ENCODE results near the gene OR6M1.

Gene OR6M1

GRCh38 chr11:123806249-123806648 lies at the start of gene OR6M1:
TSS of gene OR6M1 (minus strand) at chr11:123806349. CDS start at chr11:123806349, 0 bp downstream.
- DNase-seq (ENCODE audit: extremely low read depth in 1 of 2, low read depth in 1 of 2): no peak

- DNase-seq (ENCODE audit: extremely low read depth in 1 of 2, low read depth in 1 of 2): no peak
Measured at GRCh38 chr11:123853038-123853437, 46.9 kb upstream of the OR6M1 start.

- DNase-seq (ENCODE audit: extremely low read depth in 1 of 2, low read depth in 1 of 2): no peak
Measured at GRCh38 chr11:123852321-123852720, 46.2 kb upstream of the OR6M1 start.

- no peak for DNase-seq (ENCODE audit: extremely low read depth in 1 of 2, low read depth in 1 of 2)
Measured at GRCh38 chr11:123851110-123851509, 45.0 kb upstream of the OR6M1 start.

- DNase-seq (ENCODE audit: extremely low read depth in 1 of 2, low read depth in 1 of 2): no peak
Measured at GRCh38 chr11:123841174-123841573, 35.0 kb upstream of the OR6M1 start.

- no peak for DNase-seq (ENCODE audit: extremely low read depth in 1 of 2, low read depth in 1 of 2)
Measured at GRCh38 chr11:123839131-123839530, 33.0 kb upstream of the OR6M1 start.

GRCh38 chr11:123838659-123839058 lies 32.5 kb upstream of the OR6M1 start:
- no peak for DNase-seq (ENCODE audit: extremely low read depth in 1 of 2, low read depth in 1 of 2)

- DNase-seq (ENCODE audit: extremely low read depth in 1 of 2, low read depth in 1 of 2): no peak
Measured at GRCh38 chr11:123838199-123838598, 32.0 kb upstream of the OR6M1 start.

GRCh38 chr11:123833095-123833494 lies 26.9 kb upstream of the OR6M1 start:
- no peak for DNase-seq (ENCODE audit: extremely low read depth in 1 of 2, low read depth in 1 of 2)

GRCh38 chr11:123829745-123830144 lies 23.6 kb upstream of the OR6M1 start:
- no peak for DNase-seq (ENCODE audit: extremely low read depth in 1 of 2, low read depth in 1 of 2)

- no peak for DNase-seq (ENCODE audit: extremely low read depth in 1 of 2, low read depth in 1 of 2)
Measured at GRCh38 chr11:123822599-123822998, 16.4 kb upstream of the OR6M1 start.

GRCh38 chr11:123822032-123822431 lies 15.9 kb upstream of the OR6M1 start:
- no peak for DNase-seq (ENCODE audit: extremely low read depth in 1 of 2, low read depth in 1 of 2)

GRCh38 chr11:123815122-123815521 lies 9.0 kb upstream of the OR6M1 start:
- DNase-seq (ENCODE audit: extremely low read depth in 1 of 2, low read depth in 1 of 2): no peak

- no peak for DNase-seq (ENCODE audit: extremely low read depth in 1 of 2, low read depth in 1 of 2)
Measured at GRCh38 chr11:123801765-123802164, 4.4 kb downstream of the OR6M1 start.

GRCh38 chr11:123800036-123800435 lies 6.1 kb downstream of the OR6M1 start:
- DNase-seq (ENCODE audit: extremely low read depth in 1 of 2, low read depth in 1 of 2): no peak

- DNase-seq (ENCODE audit: extremely low read depth in 1 of 2, low read depth in 1 of 2): no peak
Measured at GRCh38 chr11:123799438-123799837, 6.7 kb downstream of the OR6M1 start.

- DNase-seq (ENCODE audit: extremely low read depth in 1 of 2, low read depth in 1 of 2): no peak
Measured at GRCh38 chr11:123798513-123799252, 7.5 kb downstream of the OR6M1 start.

GRCh38 chr11:123798079-123798478 lies 8.1 kb downstream of the OR6M1 start:
- DNase-seq (ENCODE audit: extremely low read depth in 1 of 2, low read depth in 1 of 2): no peak

- DNase-seq (ENCODE audit: extremely low read depth in 1 of 2, low read depth in 1 of 2): no peak
Measured at GRCh38 chr11:123797541-123797940, 8.6 kb downstream of the OR6M1 start.

GRCh38 chr11:123797114-123797513 lies 9.0 kb downstream of the OR6M1 start:
- no peak for DNase-seq (ENCODE audit: extremely low read depth in 1 of 2, low read depth in 1 of 2)

- no peak for DNase-seq (ENCODE audit: extremely low read depth in 1 of 2, low read depth in 1 of 2)
Measured at GRCh38 chr11:123796226-123796625, 9.9 kb downstream of the OR6M1 start.

GRCh38 chr11:123783536-123783935 lies 22.6 kb downstream of the OR6M1 start:
- no peak for DNase-seq (ENCODE audit: extremely low read depth in 1 of 2, low read depth in 1 of 2)

- no peak for DNase-seq (ENCODE audit: extremely low read depth in 1 of 2, low read depth in 1 of 2)
Measured at GRCh38 chr11:123778511-123778910, 27.6 kb downstream of the OR6M1 start.

Data from stimulated activated CD8-positive, alpha-beta memory T cell treated with anti-CD3 and anti-CD28 coated beads, Interleukin-7, amount 100 ng/mL, for 48 hours (primary cell).